Measurements from ENCODE around the gene DNAJA3.
A peak's percentile ranks its signal among the peaks of the same experiment; 100 is the strongest.

The DNAJA3 gene

DNA sequence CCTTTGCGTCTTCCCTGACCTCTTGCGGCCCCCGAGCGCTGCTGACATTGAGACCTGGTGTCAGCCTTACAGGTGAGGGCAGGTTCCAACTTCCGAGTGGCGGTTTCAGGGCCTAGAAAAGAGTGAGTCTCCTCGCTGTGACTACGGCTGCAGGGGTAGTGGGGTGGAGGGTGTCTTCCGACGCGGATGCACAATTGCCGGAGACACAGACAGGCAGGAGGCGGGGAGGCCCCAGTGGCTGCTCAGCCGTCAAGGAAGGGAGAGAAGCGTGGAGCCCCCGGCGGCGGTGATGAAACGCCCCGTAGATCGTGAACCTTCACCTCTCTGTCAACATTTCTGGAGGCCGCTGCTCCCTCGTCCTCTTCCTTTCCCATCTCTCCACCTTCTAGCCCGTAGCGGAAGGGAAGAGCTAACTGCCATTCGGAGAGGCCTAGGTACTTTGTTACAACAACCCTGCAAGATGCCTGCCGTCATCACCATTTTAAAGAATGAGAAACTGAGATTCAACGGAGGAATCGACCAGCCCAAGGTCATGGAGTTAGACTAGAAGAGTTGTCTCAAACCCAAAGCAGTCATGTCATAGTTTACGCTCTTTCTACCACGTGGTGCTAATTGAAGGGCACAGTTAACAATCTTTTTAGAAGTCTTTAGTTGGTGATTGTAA is 485 bp downstream of the DNAJA3 start:
- peaks cover 9% of the 10 kb centered on the region for H3K36me3 ChIP-seq (replicated peaks; ENCODE audit: low read depth, low read length)
- peaks cover 14% of the 10 kb centered on the region for H3K4me1 ChIP-seq (ENCODE audit: low read length)
- no peak for TF ChIP-seq EZH2phosphoT487 (IDR thresholded peaks at IDR 0.05; ENCODE audit: low read depth)
- TF ChIP-seq, protein P1, sequence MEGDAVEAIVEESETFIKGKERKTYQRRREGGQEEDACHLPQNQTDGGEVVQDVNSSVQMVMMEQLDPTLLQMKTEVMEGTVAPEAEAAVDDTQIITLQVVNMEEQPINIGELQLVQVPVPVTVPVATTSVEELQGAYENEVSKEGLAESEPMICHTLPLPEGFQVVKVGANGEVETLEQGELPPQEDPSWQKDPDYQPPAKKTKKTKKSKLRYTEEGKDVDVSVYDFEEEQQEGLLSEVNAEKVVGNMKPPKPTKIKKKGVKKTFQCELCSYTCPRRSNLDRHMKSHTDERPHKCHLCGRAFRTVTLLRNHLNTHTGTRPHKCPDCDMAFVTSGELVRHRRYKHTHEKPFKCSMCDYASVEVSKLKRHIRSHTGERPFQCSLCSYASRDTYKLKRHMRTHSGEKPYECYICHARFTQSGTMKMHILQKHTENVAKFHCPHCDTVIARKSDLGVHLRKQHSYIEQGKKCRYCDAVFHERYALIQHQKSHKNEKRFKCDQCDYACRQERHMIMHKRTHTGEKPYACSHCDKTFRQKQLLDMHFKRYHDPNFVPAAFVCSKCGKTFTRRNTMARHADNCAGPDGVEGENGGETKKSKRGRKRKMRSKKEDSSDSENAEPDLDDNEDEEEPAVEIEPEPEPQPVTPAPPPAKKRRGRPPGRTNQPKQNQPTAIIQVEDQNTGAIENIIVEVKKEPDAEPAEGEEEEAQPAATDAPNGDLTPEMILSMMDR (IDR thresholded peaks at IDR 0.05; ENCODE audit: low read depth, low read length) = no peak
- H4K20me1 ChIP-seq (ENCODE audit: insufficient read depth, low read length) = no peaks in the 10 kb centered on the region
- no peaks in the 10 kb centered on the region for H3K9me3 ChIP-seq (ENCODE audit: insufficient read depth, low read length)
- no peak overlapping the region for H2AFZ ChIP-seq (ENCODE audit: low read depth, low read length)
- peak overlapping the region; percentile 92 for H3K27ac ChIP-seq (ENCODE audit: low read length)
- H3K9ac ChIP-seq (ENCODE audit: low read length) = peak overlapping the region; percentile 92
- H3K27me3 ChIP-seq (ENCODE audit: low read depth, low read length) = no peaks in the 10 kb centered on the region
- peak overlapping the region; percentile 96 for H3K4me3 ChIP-seq (ENCODE audit: low read length)
- H3K79me2 ChIP-seq (ENCODE audit: low read length) = peaks cover 60% of the 10 kb centered on the region
- peak overlapping the region; percentile 81 for H3K4me2 ChIP-seq (ENCODE audit: low read length)

GRCh38 chr16:4426722-4427372 is 1.2 kb downstream of the DNAJA3 start:
- Histone ChIP-seq H3K27ac (ENCODE audit: low read length) (no peak overlapping the region), H3K79me2 (ENCODE audit: low read length) (peaks cover 62% of the 10 kb centered on the region), H3K4me3 (ENCODE audit: low read length) (peak overlapping the region; percentile 96)

GRCh38 chr16:4428500-4428899 is 2.8 kb downstream of the DNAJA3 start:
- no peaks in the 10 kb centered on the region for H4K20me1 ChIP-seq (ENCODE audit: insufficient read depth, low read length)
- TF ChIP-seq, protein P1 (IDR thresholded peaks at IDR 0.05; ENCODE audit: low read depth, low read length) = no peak
- TF ChIP-seq EZH2phosphoT487 (IDR thresholded peaks at IDR 0.05; ENCODE audit: low read depth) = no peak
- H3K27ac ChIP-seq (ENCODE audit: low read length) = no peak overlapping the region
- H3K4me2 ChIP-seq (ENCODE audit: low read length) = no peak overlapping the region
- H3K9me3 ChIP-seq (ENCODE audit: insufficient read depth, low read length) = no peaks in the 10 kb centered on the region
- no peak overlapping the region for H2AFZ ChIP-seq (ENCODE audit: low read depth, low read length)
- H3K79me2 ChIP-seq (ENCODE audit: low read length) = peaks cover 67% of the 10 kb centered on the region
- H3K9ac ChIP-seq (ENCODE audit: low read length) = no peak overlapping the region
- no peak overlapping the region for H3K4me3 ChIP-seq (ENCODE audit: low read length)
- peaks cover 14% of the 10 kb centered on the region for H3K4me1 ChIP-seq (ENCODE audit: low read length)
- H3K36me3 ChIP-seq (replicated peaks; ENCODE audit: low read depth, low read length) = peaks cover 11% of the 10 kb centered on the region
- no peaks in the 10 kb centered on the region for H3K27me3 ChIP-seq (ENCODE audit: low read depth, low read length)

More at GRCh38 chr16:4426722-4427372, 1.2 kb downstream of the DNAJA3 start:
- Histone ChIP-seq H3K4me2 (ENCODE audit: low read length) (peak overlapping the region; percentile 81), H3K27me3 (ENCODE audit: low read depth, low read length) (no peaks in the 10 kb centered on the region), H4K20me1 (ENCODE audit: insufficient read depth, low read length) (no peaks in the 10 kb centered on the region), H3K4me1 (ENCODE audit: low read length) (peaks cover 14% of the 10 kb centered on the region), H2AFZ (ENCODE audit: low read depth, low read length) (no peak overlapping the region), H3K9ac (ENCODE audit: low read length) (peak overlapping the region; percentile 92), H3K36me3 (replicated peaks; ENCODE audit: low read depth, low read length) (peaks cover 9% of the 10 kb centered on the region), H3K9me3 (ENCODE audit: insufficient read depth, low read length) (no peaks in the 10 kb centered on the region)
- no peak for TF ChIP-seq EZH2phosphoT487 (IDR thresholded peaks at IDR 0.05; ENCODE audit: low read depth)
- TF ChIP-seq, protein P1 (IDR thresholded peaks at IDR 0.05; ENCODE audit: low read depth, low read length) = no peak

DNA sequence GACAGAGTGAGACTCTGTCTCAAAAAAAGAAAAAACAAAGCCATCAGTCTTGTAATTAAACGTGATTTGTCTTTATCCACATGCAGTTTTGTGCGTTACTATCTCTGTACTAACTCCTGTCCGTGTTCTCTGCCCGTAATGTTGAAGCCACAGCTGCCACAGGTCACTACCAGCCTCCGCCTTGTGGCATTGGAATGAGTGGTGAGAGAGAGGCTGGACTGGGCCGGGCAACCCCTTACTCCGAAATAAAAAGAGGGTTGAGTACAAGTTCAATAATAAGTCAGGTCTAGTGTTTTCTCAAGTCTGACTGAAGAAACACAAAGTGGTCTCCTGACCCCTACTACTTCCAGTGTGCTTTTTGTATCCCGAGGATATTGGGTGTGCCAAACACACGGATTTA is 5.4 kb downstream of the DNAJA3 start:
- H3K4me2 ChIP-seq (ENCODE audit: low read length) = no peak overlapping the region
- TF ChIP-seq EZH2phosphoT487 (IDR thresholded peaks at IDR 0.05; ENCODE audit: low read depth) = no peak
- TF ChIP-seq, protein P1 (IDR thresholded peaks at IDR 0.05; ENCODE audit: low read depth, low read length) = no peak
- no peaks in the 10 kb centered on the region for H3K9me3 ChIP-seq (ENCODE audit: insufficient read depth, low read length)
- H2AFZ ChIP-seq (ENCODE audit: low read depth, low read length) = no peak overlapping the region
- no peak overlapping the region for H3K9ac ChIP-seq (ENCODE audit: low read length)
- no peaks in the 10 kb centered on the region for H3K27me3 ChIP-seq (ENCODE audit: low read depth, low read length)
- no peak overlapping the region for H3K27ac ChIP-seq (ENCODE audit: low read length)
- peaks cover 74% of the 10 kb centered on the region for H3K79me2 ChIP-seq (ENCODE audit: low read length)
- peaks cover 25% of the 10 kb centered on the region for H3K36me3 ChIP-seq (replicated peaks; ENCODE audit: low read depth, low read length)
- peaks cover 9% of the 10 kb centered on the region for H3K4me1 ChIP-seq (ENCODE audit: low read length)
- H3K4me3 ChIP-seq (ENCODE audit: low read length) = no peak overlapping the region
- no peaks in the 10 kb centered on the region for H4K20me1 ChIP-seq (ENCODE audit: insufficient read depth, low read length)
